VCaP (cell line): ENCODE measurements around the gene SLC25A44.

Experiments used
- H3K27ac ChIP-seq: fragments of 450-650 bp; 2 replicates; pipeline ENCODE4 v1.5.1; 2017
- TF ChIP-seq, protein P1 (sequence below): fragments of 450-650 bp; conservative IDR thresholded peaks from 2 replicates; pipeline ENCODE4 v1.5.1; 2017; ENCODE audit warnings: mild to moderate bottlenecking, moderate library complexity

The SLC25A44 gene

DNA sequence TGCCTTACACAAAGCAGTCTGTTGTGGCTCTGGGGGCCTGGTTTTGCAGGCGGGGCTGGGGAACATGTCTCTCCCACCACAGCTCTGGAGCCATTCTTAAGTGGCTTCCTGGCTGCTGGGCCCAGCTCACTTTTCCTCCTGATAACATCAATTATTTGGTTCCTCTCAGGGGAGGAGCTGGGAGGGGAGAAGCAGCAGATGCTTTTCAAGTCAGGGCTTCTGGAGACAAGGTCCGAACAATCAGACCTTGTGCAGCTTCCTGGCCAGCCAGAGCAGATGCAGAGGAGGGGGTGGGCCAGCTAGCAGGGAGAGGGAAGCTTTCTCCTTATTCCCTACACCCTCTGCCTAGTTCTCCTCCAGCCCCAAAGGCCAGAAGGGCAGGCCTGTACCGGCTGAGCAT is 57.6 kb downstream of the SLC25A44 start:
- TF ChIP-seq, protein P1, sequence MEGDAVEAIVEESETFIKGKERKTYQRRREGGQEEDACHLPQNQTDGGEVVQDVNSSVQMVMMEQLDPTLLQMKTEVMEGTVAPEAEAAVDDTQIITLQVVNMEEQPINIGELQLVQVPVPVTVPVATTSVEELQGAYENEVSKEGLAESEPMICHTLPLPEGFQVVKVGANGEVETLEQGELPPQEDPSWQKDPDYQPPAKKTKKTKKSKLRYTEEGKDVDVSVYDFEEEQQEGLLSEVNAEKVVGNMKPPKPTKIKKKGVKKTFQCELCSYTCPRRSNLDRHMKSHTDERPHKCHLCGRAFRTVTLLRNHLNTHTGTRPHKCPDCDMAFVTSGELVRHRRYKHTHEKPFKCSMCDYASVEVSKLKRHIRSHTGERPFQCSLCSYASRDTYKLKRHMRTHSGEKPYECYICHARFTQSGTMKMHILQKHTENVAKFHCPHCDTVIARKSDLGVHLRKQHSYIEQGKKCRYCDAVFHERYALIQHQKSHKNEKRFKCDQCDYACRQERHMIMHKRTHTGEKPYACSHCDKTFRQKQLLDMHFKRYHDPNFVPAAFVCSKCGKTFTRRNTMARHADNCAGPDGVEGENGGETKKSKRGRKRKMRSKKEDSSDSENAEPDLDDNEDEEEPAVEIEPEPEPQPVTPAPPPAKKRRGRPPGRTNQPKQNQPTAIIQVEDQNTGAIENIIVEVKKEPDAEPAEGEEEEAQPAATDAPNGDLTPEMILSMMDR, result no peak

DNA sequence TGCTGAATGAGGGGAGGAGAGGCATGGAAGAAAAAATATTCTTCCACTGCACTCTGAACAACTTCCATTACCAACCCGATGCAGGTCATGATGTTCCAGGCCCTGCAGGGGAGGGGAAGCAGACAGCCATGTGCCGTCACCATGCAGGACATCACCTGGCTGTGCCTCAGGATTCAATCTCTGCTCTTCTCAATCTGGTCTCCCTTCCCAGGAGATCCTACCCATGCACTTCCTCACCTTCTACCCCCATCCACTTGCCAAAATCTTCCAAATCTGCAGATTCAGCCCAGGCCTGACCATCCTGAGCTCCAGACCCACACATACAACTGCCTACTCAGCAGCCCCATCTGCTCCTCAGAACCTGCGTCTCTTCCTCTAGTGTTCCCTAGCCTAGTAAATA is 59.7 kb downstream of the SLC25A44 start:
- no peak overlapping the region for H3K27ac ChIP-seq
- TF ChIP-seq, protein P1, result no peak

More for the DNA sequence above, 57.6 kb downstream of the SLC25A44 start:
- no peak overlapping the region; the same call in 1 of the 2 replicates for H3K27ac ChIP-seq

DNA sequence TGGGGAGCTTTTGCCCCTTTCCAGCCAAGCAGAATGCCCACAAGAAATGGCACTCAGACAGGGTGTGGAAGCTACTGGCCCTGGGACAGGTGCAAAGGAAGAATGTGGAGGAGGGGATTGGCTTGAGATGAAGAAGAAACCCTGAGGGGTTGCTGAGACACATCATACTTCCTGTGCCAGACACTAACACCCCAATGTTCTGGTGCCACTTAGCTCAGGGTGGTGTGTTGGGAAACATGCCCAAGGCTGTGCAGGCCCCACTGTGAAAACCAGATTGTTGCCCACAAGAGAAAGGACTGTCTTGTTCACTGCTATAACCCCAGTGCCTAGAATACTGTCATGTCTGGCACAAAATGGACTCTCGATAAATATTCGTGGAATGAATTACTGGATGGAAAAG is 63.8 kb downstream of the SLC25A44 start:
- no peak overlapping the region for H3K27ac ChIP-seq

DNA sequence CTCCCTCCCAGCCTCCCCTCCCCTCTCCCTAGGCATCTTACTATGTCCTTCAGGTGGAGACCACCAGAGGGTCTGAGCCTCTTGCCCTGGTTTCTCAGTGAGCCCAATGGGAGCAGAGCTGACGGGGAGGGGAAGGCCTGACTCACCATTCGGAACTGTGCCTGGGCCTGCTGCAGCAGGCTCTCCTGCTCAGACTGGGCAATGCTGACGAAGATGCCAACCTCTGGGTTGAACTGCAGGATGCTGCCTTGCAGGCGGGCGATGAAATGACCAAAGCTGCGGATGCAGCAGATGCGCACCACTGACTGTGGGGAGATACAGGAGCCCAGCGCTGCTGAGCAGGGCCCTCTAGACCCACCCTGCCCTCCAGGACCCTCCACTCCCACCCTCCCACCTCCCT is 65.0 kb downstream of the SLC25A44 start:
- H3K27ac ChIP-seq, result no peak overlapping the region
- TF ChIP-seq, protein P1, result no peak

More for the DNA sequence above, 63.8 kb downstream of the SLC25A44 start:
- TF ChIP-seq, protein P1, result no peak

DNA sequence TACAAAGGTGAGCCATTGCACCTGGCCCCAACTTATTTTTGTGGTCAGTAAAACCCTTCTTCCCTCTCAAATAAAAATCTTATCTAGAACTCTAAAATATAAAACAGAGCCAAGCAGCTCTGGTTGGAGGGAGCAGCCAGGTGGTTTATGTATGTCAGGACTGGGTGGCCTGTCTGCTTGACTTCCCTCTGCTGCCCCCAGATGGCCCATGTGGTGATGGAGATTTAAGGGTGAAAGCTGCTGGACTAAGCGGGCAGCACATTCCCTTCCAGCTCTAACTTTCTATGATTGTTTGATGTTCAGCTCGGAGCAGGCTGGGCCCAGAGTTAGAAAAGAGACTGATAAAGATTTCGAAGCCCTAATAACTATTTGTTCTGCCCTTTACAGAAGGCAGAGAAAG is 65.9 kb downstream of the SLC25A44 start:
- TF ChIP-seq, protein P1, result no peak
- no peak overlapping the region for H3K27ac ChIP-seq

DNA sequence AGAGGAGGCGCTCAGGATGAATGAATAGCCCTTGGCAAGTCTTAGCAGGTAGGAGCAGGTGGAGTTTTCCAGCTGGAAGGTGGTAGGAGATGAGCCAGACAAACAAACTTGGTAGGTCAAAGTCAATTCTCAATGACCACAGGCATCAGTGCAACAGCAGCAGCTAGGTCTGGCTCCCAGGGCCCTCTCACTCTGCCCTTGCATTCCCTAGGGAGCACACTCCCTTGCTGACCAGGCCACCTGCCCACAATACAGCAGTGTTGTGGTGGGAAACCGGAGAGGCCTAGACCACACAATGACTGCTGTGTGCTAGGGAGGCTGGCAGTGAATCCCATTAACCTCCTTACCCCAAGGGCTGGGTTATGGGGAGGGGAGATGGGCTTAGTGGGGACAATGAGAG is 67.0 kb downstream of the SLC25A44 start:
- H3K27ac ChIP-seq, result no peak overlapping the region
- TF ChIP-seq, protein P1, result no peak
